Activated T-cell treated with anti-CD3 and anti-CD28 coated beads, Interleukin-2, amount 50 U/mL, for 24 hours (primary cell): ENCODE measurements around the gene PYGB.

Experiments
- DNase-seq: peaks from one replicate; pipeline ENCODE4 v3.0.0-alpha.2; 2020
- H3K27ac Mint-ChIP-seq: 2 replicates; pipeline ENCODE4 v1.8.0; 2020; ENCODE audit warnings: mild to moderate bottlenecking, mixed read lengths
- H3K27me3 Mint-ChIP-seq: 2 replicates; pipeline ENCODE4 v1.8.0; 2020; ENCODE audit warnings: mixed read lengths
- H3K36me3 Mint-ChIP-seq: 2 replicates; pipeline ENCODE4 v1.8.0; 2020; ENCODE audit warnings: low read depth, mixed read lengths
- H3K4me1 Mint-ChIP-seq: 2 replicates; pipeline ENCODE4 v1.8.0; 2020; ENCODE audit warnings: low read depth, mixed read lengths
- H3K4me3 Mint-ChIP-seq: 2 replicates; pipeline ENCODE4 v1.8.0; 2020; ENCODE audit warnings: mild to moderate bottlenecking, moderate library complexity, mixed read lengths
- H3K9me3 Mint-ChIP-seq: 2 replicates; pipeline ENCODE4 v1.8.0; 2020; ENCODE audit warnings: mixed read lengths

The PYGB gene

DNA sequence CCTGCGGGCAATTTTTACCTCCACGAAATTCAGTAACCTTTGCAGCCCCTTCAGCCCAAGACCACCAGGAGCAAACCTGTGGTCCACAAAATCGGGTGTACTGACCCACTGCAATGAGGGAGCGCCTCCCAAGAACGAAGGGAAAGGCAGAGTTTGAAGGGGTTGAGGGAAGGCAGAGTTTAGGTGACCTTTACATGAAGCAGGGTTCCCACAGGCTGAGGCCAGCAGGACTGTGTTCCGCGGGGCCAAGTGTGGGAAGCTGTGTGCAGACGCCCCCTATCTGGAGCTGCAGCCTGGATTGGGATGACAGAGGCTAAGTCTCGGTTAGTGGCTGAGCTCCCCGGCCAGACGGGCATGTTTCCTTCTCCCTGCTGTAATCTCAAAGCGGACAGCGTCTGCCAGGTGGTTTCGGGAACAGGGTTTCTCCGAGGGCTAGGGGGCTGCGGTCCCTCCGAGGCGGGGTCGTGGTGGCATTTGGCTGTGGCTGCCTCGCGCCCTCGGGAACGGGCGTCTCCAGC is 826 bp upstream of the PYGB start:
- Mint-ChIP-seq H3K36me3 (peaks cover 19% of the 10 kb centered on the region), H3K4me1 (peaks cover 54% of the 10 kb centered on the region), H3K4me3 (peak overlapping the region; percentile 93), H3K9me3 (no peaks in the 10 kb centered on the region), H3K27ac (peak overlapping the region; percentile 58), H3K27me3 (peaks cover 9% of the 10 kb centered on the region)
- DNase-seq = no peak

DNA sequence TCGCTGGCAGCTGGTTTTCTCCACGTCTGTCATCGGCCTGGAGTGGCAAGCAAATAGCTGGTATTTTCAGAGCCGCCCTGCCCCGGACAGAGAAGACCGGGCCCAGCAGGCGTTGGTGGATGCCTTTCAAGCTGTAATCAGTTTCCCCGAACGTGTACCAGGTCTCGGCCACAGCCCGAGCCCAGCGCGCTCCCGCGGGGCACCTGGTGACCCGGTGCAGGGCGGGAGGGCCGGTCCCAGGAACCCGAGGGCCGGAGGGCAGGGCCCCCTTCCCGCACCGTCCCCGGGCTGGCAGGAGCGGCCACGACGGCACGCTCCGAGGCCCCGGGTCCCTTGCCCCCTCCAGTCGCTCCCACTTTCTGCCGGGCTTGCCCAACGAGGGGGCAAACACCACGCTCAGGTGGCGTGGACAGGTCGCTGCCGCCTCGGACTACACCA is 348 bp upstream of the PYGB start:
- peaks cover 59% of the 10 kb centered on the region for H3K4me1 Mint-ChIP-seq
- H3K27ac Mint-ChIP-seq = peak overlapping the region; percentile 61
- no peaks in the 10 kb centered on the region for H3K9me3 Mint-ChIP-seq
- H3K36me3 Mint-ChIP-seq = peaks cover 19% of the 10 kb centered on the region
- peaks cover 5% of the 10 kb centered on the region for H3K27me3 Mint-ChIP-seq
- DNase-seq = no peak
- H3K4me3 Mint-ChIP-seq = peak overlapping the region; percentile 93

- H3K4me1 Mint-ChIP-seq = peaks cover 70% of the 10 kb centered on the region
- peak overlapping the region; percentile 83 for H3K27ac Mint-ChIP-seq
- no peaks in the 10 kb centered on the region for H3K9me3 Mint-ChIP-seq
- peak overlapping the region; percentile 87 for H3K4me3 Mint-ChIP-seq
- H3K27me3 Mint-ChIP-seq = peaks cover 5% of the 10 kb centered on the region
- DNase-seq = no peak
- H3K36me3 Mint-ChIP-seq = peaks cover 28% of the 10 kb centered on the region
Measured at GRCh38 chr20:25248786-25249172, 894 bp downstream of the PYGB start.

GRCh38 chr20:25249198-25249931 is 1.5 kb downstream of the PYGB start:
- Mint-ChIP-seq H3K27ac (peak overlapping the region; percentile 83), H3K27me3 (peaks cover 5% of the 10 kb centered on the region), H3K9me3 (no peaks in the 10 kb centered on the region), H3K4me1 (peaks cover 71% of the 10 kb centered on the region), H3K36me3 (peaks cover 28% of the 10 kb centered on the region), H3K4me3 (peak overlapping the region; percentile 87)
- DNase-seq = no peak

DNA sequence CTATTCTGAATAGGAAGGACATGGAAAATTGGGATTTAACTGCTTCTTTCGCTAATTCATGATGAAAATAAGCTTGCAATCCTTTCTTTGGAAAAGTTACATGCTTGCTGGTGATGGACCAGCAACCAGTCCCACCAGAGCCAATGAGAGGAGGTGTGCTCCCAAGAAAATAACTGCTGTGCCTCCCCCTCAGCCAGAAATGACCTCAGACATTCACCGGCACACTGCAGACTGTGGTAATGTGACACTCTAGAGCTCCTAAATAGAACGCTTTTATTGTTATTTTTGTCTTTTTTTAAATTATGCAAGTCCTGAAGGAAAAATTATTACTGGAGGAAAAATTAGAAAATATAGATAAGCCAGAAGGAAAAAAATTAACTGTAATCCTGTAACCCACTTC is 2.6 kb downstream of the PYGB start:
- peak overlapping the region; percentile 87 for H3K4me3 Mint-ChIP-seq
- peaks cover 5% of the 10 kb centered on the region for H3K27me3 Mint-ChIP-seq
- peaks cover 36% of the 10 kb centered on the region for H3K36me3 Mint-ChIP-seq
- DNase-seq = no peak
- peaks cover 75% of the 10 kb centered on the region for H3K4me1 Mint-ChIP-seq
- no peaks in the 10 kb centered on the region for H3K9me3 Mint-ChIP-seq
- H3K27ac Mint-ChIP-seq = no peak overlapping the region

- H3K27ac Mint-ChIP-seq = no peak overlapping the region
Measured at GRCh38 chr20:25251019-25251418, 3.1 kb downstream of the PYGB start.

DNA sequence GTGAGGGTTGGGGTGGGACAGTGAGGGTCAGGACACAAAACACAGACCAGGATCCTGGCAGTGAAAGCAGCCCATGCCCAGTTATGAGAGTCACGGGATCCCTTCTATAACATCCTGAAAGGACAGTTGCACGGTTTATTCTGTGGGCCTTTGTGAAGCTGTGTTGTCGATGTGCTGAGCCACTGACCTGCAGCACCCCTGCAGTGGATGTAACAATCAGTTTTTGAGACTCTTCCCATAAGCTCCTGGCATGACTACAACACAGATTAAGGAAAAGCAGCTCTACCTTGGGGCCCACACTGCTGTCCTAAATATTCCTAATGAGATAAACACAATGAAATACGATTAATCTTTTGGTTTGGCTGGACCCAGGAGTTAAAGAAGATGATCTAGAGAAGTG is 3.7 kb downstream of the PYGB start:
- peaks cover 4% of the 10 kb centered on the region for H3K27me3 Mint-ChIP-seq
- no peak for DNase-seq
- peaks cover 37% of the 10 kb centered on the region for H3K36me3 Mint-ChIP-seq
- H3K4me1 Mint-ChIP-seq = peaks cover 71% of the 10 kb centered on the region
- H3K4me3 Mint-ChIP-seq = no peak overlapping the region
- no peak overlapping the region for H3K27ac Mint-ChIP-seq
- no peaks in the 10 kb centered on the region for H3K9me3 Mint-ChIP-seq

More at GRCh38 chr20:25251019-25251418, 3.1 kb downstream of the PYGB start:
- no peak for DNase-seq
- H3K27me3 Mint-ChIP-seq = peaks cover 5% of the 10 kb centered on the region
- H3K36me3 Mint-ChIP-seq = peaks cover 37% of the 10 kb centered on the region
- H3K9me3 Mint-ChIP-seq = no peaks in the 10 kb centered on the region
- H3K4me1 Mint-ChIP-seq = peaks cover 72% of the 10 kb centered on the region
- no peak overlapping the region for H3K4me3 Mint-ChIP-seq

DNA sequence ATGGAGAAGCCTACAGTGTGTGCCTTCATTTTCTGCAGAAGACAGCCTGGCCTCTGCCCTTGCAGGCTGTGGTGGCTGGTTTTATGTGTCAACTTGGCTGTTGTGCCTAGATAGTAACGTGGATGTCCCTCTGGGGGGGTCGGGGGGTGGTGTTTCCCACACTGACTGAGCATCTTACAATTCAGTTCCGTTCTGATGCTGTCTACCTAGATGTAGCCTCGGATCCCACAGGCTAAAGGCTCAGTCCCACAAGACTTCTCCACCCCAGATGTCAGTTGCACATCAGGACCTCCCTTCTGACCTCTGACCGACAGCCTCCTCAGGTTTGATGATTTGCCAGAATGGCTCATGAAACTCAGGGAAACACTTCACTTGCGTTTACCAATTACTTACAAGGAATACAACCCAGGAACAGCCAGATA is 4.4 kb downstream of the PYGB start:
- no peaks in the 10 kb centered on the region for H3K9me3 Mint-ChIP-seq

GRCh38 chr20:25252686-25253421 is 5.0 kb downstream of the PYGB start:
- peaks cover 71% of the 10 kb centered on the region for H3K4me1 Mint-ChIP-seq
- H3K36me3 Mint-ChIP-seq = peaks cover 42% of the 10 kb centered on the region
- peak overlapping the region; percentile 33 for H3K27ac Mint-ChIP-seq
- H3K27me3 Mint-ChIP-seq = no peaks in the 10 kb centered on the region
- H3K9me3 Mint-ChIP-seq = no peaks in the 10 kb centered on the region
- no peak overlapping the region for H3K4me3 Mint-ChIP-seq
- DNase-seq = no peak

More for the DNA sequence above, 4.4 kb downstream of the PYGB start:
- peaks cover 69% of the 10 kb centered on the region for H3K4me1 Mint-ChIP-seq
- H3K27me3 Mint-ChIP-seq = no peaks in the 10 kb centered on the region
- no peak overlapping the region for H3K4me3 Mint-ChIP-seq
- H3K27ac Mint-ChIP-seq = peak overlapping the region; percentile 20
- peaks cover 39% of the 10 kb centered on the region for H3K36me3 Mint-ChIP-seq
- no peak for DNase-seq

DNA sequence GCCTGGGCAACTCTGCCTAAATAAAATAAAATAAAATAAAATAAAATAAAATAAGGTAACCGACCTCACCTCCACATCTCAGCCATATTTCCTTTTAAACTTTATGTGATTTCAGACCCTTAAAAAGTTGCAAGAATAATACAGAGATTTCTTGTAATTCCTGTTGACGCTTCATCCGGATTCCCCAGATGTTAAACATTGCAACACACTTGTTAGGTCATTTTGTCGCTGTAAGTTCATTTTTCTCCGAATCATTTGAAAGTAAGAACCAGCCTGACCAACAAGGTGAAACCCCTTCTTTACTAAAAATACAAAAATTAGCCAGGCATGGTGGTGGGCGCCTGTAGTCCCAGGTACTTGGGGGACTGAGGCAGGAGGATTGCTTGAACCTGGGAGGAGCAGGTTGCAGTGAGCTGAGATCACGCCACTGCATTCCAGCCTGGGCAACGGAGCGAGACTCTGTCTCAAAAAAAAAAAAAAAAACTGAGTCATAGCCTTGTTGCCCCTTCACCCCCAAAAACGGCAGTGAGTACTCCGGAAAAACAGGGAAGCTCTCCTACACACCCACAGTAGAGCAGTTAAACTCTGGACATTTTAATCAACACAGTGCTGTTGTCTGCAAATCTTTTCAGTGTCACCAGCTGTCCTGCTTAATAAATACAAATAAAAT is 5.9 kb downstream of the PYGB start:
- H3K4me3 Mint-ChIP-seq = no peak overlapping the region
- peaks cover 40% of the 10 kb centered on the region for H3K36me3 Mint-ChIP-seq
- no peak overlapping the region for H3K27ac Mint-ChIP-seq
- H3K9me3 Mint-ChIP-seq = no peaks in the 10 kb centered on the region
- DNase-seq = no peak
- H3K4me1 Mint-ChIP-seq = peaks cover 79% of the 10 kb centered on the region
- no peaks in the 10 kb centered on the region for H3K27me3 Mint-ChIP-seq

DNA sequence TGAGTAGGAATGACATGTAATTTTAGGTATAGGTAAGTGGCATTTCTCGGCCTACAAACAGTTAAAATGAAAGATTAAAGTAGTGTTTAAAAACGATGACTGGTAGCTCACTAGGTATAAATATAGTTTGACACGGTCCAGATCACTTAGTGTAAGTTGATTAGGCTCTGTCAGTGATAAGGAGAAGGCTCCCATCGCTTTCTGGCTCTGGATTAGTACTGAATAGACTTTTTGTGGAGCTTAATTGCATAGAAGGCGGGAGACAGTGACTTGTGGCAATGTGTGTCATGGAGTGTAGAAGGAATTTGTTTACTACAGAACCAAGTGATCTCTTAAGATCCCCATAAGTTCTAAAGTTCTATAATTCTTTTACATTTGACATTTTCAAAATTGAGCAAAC is 6.7 kb downstream of the PYGB start:
- Mint-ChIP-seq H3K4me3 (no peak overlapping the region), H3K36me3 (peaks cover 46% of the 10 kb centered on the region), H3K27me3 (no peaks in the 10 kb centered on the region), H3K9me3 (no peaks in the 10 kb centered on the region), H3K4me1 (peaks cover 79% of the 10 kb centered on the region), H3K27ac (peak overlapping the region; percentile 16)
- no peak for DNase-seq

- Mint-ChIP-seq H3K27ac (no peak overlapping the region), H3K4me1 (peaks cover 79% of the 10 kb centered on the region), H3K9me3 (no peaks in the 10 kb centered on the region), H3K36me3 (peaks cover 51% of the 10 kb centered on the region), H3K27me3 (no peaks in the 10 kb centered on the region), H3K4me3 (no peak overlapping the region)
- no peak for DNase-seq
Measured at GRCh38 chr20:25254986-25255680, 7.2 kb downstream of the PYGB start.

DNA sequence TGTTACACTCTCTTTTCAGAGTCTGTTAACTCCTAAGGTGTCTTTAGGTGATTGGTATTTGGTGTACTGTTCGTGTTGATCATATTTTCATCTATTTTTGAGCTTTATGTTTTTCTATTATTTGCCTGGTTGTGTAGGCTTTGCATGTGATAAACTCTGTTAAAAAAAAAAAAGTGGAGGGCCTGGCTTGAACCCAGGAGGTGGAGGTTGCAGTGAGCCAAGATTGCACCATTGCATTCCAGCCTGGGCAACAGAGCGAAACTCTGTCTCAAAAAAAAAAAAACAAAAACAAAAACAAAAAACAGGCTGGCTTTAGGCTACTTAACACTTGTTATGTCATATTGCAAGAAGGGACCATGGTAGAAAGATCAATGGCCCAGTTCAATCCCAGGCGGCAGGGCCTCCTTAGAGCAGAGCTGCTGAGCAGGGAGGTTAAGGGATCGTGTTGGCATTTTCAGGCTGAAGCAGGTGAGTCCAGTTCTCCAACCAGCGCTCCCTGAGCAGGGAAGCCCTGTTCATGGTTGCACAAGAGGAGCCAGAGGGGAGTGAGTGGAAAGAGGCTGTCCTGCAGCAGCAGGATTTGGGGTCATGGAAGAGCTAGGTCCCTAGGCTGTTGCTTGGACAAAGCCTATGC is 8.5 kb downstream of the PYGB start:
- Mint-ChIP-seq H3K4me1 (peaks cover 79% of the 10 kb centered on the region), H3K27me3 (no peaks in the 10 kb centered on the region), H3K4me3 (no peak overlapping the region), H3K27ac (no peak overlapping the region), H3K36me3 (peaks cover 58% of the 10 kb centered on the region), H3K9me3 (no peaks in the 10 kb centered on the region)
- DNase-seq = no peak

DNA sequence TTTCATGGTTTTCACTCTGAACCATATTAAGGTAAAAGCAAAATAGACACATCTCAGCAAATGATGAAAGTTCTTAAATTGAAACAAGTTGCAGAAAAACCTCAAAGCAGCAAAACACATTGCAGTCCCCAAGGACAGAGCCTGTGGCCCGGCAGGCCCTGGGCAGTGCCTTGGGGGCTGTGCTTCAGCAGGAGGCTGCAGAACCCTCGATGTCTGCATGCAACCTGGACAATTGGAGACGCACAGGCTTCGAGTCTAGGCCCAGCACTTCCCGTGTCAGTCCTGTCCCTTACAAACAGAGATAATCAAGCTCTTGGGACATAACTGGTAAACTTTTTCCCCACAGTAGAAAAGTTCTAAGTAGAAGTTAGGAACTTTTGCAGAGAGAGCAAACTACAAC is 9.2 kb downstream of the PYGB start:
- Mint-ChIP-seq H3K9me3 (peaks cover 2% of the 10 kb centered on the region), H3K4me1 (peaks cover 74% of the 10 kb centered on the region), H3K4me3 (no peak overlapping the region), H3K27me3 (no peaks in the 10 kb centered on the region), H3K27ac (peak overlapping the region; percentile 24), H3K36me3 (peaks cover 60% of the 10 kb centered on the region)
- DNase-seq = peak; percentile 23
